HTERT RPE-1 (cell line): ENCODE results near the gene EEF1AKMT2.

Experiments used
- in situ Hi-C: fragments of 300-500 bp; cut with MboI; formaldehyde crosslinking; loops from 4 replicates; pipeline ENCODE4 v1.14.3; 2020; ENCODE audit warnings: low sequenced_read_pairs

Gene EEF1AKMT2

DNA sequence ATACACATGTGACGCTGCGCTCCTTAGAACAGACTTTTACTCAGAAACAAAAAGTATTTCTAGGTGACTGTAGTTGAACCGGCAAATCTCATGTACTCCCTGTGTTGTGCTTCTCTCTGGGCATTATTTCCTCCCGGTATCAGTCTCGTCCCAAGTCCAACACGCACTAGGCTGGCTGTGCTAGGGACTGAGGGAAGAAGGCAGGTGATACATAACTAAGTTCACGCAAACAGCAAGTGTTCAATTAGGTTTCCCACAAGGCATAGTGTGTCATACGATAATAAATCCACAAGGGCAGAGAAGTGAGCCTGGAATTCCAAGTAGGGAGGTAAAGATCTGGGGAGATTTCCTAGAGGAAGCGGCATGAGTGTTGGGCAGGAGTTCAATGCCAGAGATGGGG is 67.9 kb downstream of the EEF1AKMT2 start:
- in situ Hi-C loops, result no loop called here

DNA sequence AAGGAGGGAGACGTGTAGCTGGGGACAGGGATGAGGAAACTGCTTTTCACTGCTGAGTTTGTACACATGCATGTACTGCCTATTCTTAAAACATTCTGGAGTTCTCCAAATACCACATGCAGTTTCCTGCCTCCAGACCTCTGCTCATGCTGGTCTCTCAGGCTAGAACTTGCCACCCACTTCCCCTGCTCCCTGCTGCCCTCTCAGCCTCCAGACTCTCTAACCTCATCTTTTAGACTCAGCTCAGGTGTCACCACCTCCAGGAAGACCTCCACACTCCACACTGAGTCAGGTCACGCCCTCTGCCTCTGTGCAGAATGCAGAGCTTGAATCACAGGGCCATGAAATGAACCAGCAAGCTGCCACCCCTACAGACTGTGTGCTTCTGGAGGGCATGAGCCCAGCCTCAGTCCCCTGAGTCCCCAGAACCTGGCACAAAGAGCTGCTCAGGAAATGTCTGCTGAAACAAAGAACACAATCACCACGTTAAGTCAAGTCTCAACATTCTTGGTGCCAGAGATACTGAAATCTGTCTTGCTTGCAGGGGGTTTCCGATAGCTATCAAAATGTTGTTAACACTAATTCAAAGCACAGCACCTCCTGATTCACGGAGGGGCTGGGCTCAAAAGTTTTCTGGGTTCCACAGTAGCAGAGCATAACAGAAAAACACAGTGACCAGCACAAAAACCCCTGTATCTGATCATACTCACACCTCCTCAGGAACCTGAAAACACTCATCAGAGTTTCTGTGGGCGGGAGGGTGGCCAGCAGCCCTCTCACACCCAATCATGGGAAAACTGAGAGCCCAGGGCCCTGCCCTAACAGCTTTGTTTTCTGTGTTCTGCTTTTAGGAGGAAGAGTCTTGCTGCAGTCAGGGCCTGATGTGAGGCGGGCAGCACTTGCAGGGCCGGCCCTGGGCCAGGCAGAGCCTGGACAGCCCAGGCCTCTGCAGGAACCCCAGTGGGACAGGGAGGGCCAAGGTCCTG is 68.6 kb downstream of the EEF1AKMT2 start:
- in situ Hi-C loops, result no loop called here

DNA sequence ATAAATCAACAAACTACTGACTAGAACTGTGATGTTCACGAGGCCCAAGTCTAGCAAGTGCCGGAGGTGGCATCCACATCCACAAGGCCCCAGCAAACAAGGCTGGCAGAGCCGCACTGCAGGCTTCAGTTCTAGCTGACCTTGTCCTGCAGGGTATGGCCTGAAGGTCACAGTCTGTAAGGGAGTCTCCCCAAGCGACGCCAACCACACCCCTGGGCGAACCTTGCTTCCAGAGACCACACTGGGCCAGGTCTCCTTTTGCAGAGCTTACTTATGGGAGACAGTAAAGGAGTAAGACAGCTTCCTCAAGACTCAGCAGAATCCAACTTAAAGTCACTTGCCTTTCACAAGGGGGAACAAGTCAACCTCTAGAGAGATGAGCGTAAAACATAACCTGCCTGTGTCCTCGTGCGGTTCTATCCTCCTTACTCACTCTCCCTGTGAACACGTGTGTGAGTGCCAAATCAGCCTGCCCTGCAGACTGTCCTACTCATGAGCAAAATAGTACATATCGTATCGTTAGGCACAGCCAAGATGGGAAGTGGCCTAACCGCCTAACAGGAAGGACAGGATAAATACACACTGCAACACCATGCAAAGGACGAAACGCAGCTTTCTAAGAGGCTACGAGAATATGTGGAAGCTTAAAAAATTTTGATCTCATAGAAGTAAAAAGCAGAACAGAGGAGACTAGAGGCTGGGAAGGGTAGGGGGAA is 70.2 kb downstream of the EEF1AKMT2 start:
- in situ Hi-C loops, result no loop called here

DNA sequence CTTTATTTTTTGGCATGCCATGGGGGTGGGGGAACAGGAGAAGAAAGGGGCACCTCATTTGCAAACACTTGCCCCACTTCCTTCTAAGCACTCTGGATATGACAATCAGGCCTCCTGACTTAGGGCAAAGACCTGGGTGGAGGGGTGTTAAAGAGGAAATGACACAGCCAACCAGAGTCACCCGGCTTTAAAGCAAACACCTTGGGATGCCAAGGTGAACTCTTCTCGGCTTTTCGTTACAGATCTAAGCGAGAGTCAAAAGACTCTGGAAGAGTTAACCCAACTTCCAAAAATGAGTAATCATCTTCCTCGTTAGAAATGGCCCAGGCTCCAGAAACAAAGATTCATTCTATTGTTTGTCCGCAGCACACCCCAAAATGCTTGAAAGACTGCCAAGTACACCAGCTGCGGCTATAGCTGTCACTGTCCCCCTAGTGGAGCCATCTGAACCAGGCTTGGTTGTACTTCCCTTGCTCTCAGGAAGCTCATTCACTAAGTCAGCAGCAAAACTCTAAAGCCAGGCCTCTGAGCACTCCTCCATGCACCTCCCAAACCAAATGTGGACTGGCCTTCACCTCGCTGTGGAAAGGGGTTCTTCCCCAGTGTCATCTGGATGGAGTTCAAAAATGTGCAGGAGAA is 72.4 kb downstream of the EEF1AKMT2 start:
- in situ Hi-C loops, result no loop called here

DNA sequence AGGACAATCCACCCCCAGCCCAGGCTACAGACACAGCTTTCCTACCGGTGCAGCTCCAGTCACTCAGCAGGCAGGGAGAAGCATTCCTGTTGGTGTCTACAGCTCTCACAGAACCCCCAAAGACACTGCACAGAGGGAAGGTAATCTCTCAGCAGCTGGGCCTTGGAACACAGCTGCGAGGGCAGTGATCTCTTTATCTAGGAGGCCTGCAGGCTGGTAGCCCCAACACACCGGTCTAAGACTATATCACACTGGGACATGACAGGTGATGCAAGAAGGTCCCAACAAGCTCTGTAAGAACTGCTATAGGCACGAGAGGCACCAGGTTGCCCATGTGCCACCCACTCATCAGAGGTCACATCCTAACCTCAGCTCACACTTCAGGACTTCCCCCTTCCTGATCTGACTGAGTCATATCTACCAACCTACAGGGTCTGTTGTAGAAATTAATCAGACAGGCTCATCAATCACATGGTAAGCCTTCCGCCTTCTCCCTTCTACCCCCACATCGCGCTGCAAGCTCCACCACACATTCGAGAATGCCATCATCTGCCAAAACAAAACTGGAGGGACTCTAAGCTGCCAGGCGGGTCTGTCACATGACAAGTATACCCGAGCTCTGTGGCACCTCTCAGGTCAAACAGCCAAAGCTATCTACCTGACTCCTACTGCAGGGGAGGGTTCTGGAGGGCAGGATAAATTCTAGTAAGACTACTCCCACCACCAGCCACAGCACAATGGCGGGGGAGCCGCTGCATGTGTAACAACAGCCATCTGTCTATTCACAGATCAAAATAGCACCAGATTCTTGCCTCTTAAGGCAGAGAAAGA is 73.6 kb downstream of the EEF1AKMT2 start:
- in situ Hi-C loops, result no loop called here

DNA sequence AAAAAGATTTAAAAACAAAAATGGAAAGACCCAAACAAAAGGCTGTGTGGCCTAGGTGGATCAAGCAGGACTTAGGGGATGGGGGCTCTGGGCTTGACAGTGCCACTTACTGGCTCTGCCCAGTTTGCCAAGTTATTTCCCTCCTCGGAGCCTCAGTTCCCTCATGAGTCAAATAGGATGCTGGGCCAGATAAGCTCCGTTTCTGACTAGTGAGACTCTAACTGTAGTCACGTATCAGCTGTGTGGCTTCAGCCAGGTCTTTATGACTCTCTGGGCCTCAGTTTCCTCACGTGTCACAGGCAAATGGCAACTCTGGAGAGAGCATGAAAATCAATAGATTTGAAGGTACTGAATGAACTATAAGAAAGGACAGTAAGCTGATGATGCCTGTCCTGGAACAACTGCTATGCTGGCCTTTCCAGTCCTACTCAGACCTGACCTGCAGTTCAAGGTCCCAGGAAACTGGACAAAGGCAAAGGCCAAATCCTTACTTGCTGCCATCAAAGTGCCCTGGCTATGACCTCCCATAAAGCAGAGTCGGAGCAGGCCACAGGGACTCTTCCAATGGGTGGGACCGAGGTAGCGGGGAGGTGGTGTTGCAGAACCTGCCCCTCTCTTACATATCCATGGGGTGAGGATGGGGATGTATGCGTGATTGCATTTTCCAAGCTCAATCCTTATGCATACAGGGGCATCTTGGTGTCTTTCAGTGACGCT is 74.5 kb downstream of the EEF1AKMT2 start:
- in situ Hi-C loops, result no loop called here

DNA sequence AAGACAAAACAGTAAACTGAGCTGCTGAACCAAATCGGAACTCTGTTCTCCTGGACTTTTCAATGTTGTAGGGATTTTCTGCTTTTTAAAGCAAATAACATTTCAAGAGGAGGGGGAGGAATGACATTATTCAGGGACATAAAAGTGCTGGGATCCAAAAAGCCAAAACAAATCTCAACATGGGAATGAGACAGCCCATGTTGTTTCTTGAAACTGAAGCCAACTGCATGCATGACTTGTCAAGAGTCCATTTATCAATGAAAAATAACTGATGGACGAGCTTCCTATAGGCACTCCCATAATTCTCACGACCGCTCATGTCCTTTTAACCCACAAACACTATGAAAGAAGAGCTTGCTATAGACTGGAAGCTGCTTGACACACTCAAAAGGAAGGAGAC is 75.3 kb downstream of the EEF1AKMT2 start:
- in situ Hi-C loops, result no loop called here

DNA sequence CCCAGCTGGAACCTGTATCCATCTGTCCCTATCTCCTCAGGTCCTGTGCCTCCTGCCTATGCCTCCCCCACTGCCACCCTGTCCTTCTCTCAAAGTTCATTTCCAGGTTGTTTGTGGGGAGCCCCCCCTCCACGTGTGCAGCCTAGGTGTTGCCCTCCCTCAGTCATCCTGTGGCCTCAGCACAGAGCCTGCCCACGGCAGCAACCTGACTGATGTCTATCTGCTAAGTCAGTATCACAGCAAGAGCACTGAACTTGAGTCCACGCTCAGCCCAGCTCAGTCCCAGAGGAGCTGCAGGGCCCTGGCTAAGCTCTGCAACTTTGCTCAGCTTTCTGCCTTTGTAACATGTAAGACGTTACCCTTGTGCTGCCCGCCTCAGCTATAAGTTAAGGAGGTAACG is 76.2 kb downstream of the EEF1AKMT2 start:
- in situ Hi-C loops, result no loop called here

DNA sequence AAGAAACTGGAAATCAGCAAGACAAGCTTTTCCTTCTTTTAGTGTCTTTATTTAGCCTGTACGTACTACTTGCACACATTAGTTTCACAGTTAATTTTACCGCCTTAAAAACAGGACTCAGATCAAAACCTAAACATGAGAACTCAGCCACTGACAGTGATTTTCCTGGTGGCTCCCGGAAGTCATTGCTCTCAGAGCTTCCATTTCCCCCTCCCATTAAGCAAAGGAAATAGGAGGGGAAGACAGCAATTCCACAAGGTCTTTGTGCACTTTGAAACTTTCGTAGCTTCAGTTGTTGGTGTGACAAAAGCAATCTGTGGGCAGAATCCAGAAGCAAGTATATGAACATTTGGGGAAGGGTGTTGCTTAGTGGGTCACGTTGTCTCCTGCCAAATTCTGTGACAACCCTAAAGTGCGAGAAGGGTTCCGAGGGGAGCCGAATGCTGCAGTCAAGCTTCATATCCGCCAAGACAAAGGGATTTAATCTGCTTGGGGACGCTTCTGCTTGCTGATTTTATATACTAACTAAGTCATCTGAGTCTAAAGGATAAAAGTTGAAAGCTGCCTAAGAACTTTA is 77.9 kb downstream of the EEF1AKMT2 start:
- in situ Hi-C loops, result no loop called here

DNA sequence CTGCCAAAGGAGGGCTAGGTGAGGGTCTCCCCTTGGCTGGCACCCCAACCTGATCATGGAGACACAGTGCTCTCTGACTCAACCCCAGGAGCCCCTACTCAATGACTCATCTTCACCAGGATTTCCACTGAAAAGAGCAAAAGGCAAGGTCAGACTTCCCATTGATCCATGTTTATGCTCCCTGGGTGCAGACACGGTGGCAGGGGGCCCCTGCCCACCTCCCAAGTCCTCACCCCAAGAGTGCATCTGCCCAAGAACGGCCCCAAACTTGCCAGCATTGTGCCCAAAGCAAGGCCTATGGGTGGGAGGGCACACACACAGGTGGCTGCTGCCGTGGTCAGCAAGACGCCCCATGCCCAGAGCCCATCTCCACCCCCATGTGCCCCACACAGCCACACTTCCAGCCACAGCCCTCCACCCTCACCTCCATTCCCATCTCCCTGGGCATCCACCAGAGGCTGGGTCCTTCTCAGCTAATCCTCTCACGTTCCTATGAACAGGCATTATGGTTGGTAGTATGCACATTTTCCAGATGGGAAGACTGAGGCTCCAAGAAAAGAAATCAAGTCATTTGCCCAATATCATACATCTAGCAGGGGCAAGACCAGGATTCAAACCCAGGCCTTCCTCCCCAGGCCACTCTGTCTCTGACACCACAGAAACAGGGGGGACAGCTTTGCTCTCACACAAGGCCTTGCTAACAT is 78.8 kb downstream of the EEF1AKMT2 start:
- in situ Hi-C loops, result no loop called here

DNA sequence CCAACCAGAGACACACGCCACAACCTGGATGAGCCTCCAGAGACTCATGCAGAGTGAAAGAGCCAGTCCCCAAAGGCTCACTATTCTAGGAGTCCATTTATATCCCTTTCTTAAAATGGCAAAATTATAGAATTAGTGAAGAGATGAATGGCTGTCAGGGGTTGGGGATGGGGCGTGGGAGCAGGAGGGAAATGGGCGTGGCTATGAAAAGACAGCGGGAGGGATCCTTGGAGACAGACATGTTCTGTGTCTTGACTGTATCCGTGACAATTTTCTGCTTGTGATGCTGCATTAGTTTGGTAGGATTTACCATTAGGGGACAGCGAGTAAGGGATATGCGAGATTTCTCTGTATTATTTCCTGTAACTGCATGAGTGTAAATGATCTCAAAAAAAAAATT is 80.5 kb downstream of the EEF1AKMT2 start:
- in situ Hi-C loops, result no loop called here

DNA sequence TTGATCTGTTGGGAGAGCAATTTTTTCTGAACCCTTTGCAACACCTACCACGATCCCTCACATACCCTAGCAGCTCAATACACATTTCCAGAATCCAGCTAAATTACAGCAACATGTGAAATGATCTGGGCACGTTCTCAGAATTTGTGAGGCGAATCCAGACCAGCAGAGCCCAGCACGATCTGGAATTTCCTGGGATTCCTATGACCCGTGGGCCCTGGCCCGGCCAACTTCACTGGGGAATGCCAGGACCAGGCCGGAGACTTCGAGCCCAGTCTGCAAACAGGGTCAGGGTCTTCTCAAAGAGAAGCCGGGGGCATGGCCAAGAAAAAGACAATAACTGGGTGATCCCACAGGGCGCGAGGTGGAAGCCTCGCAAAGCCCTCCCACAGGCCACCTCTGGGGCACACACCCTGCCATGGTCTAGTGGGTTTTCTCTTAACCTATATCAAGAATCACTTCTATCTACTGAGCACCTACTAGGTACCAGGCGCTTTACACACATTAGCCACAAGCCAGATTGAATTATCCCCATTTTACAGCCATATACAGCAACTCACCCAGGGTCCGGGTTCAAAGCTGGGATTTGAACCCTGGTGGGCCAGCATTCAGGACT is 81.3 kb downstream of the EEF1AKMT2 start:
- in situ Hi-C loops, result no loop called here

DNA sequence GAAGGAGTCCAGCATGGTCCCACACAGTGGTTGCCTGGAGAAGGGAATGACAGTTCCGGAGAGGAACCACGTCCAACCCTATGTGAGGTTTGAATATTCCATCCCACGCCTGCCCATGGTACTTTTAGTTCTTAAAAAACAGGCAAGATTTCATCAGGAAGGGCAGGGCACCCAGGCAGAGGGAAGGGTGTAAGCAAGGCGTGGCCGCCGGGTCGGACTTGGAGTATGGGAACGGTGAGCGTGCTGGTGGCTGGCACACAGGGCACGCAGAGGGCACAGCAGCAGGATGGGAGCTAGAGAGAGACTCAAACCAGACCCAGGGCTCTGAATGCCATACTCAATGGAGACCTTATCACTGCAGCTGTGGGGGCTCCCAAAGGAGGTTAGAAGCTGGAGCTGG is 81.8 kb downstream of the EEF1AKMT2 start:
- in situ Hi-C loops, result no loop called here

DNA sequence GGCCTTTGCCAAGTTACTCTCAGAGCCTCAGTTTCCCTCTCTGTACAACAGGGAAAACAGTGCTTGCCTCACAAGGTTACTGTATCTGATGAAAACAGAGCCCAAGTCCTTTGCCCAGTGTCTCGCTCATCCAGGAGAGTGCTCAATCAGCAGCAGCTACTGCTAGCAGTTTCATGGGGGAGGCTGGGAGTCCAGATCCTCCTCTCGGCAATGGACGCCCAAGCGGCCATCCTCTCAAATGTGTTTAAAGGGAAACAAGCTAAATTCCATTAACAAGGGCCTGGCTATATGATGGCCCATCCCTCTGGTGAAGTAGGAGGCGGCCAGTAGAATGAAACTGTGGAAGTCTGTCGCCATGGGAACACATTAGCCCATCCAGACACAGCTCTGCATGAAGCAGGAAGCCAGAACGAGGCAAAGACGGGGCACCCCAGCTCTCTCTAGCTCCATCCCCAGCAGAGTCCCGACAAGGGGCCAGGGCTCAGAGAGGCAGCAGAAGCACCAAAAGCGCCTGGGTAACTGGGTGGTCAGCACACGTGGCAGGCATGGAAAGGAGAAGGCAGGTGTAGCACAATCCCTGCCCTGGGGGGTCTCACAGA is 82.7 kb downstream of the EEF1AKMT2 start:
- in situ Hi-C loops, result no loop called here

DNA sequence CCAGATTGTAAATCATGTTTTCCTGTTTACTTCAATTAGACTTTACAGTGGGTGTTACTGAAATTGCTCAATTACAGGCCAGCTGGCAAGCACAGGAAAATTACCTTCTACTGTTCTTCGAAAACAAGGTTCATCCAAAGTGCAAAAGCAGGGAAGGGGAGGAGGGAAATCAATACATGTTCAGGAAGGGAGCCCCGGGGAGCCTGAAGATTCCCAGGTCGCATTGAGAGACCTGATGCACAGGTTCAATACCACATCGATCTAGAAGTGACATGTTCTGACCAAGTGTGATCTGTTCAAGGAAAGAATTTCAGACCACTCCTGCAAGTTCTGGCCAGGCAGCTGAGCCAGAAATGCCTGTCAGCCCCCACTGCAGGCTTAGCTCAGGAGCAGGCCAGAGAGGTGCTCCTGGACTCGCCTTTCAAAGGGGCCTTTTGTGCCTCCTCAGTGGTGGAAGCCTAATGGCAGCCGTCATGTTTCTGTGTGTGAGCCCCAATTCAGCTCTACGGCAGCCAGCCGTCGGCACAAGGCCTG is 83.4 kb downstream of the EEF1AKMT2 start:
- in situ Hi-C loops, result no loop called here
